ENCODE results near the gene VSX1. TPM values are rescaled to one million over a fixed set of nuclear protein-coding genes. Genes with fewer than 3 reads are reported as not detected.

The VSX1 gene
- total RNA-seq, 1 experiment from 2014 or later = not detected

GRCh38 chr20:25087186-25087929 lies 5.4 kb upstream of the VSX1 start:
- DNase-seq (ENCODE audit: unreplicated experiment) = no peak
- TF ChIP-seq CTCF (IDR thresholded peaks at IDR 0.05; ENCODE audit: unreplicated experiment) = no peak
- POLR2A ChIA-PET = interaction anchor here (0.7 kb wide), 1 partner anchor 100 kb away, joined by 4 read pairs; no protein-coding TSS in a partner anchor
- Mint-ChIP-seq H3K9me3 (ENCODE audit: unreplicated experiment) (no peaks in the 10 kb centered on the region), H3K4me3 (ENCODE audit: unreplicated experiment) (no peak overlapping the region), H3K27ac (ENCODE audit: low read depth, unreplicated experiment) (no peak overlapping the region), H3K36me3 (ENCODE audit: insufficient read depth, unreplicated experiment) (no peaks in the 10 kb centered on the region), H3K4me1 (ENCODE audit: insufficient read depth, unreplicated experiment) (no peaks in the 10 kb centered on the region), H3K27me3 (ENCODE audit: insufficient read depth, unreplicated experiment) (peaks cover 26% of the 10 kb centered on the region)
- CTCF ChIA-PET = interaction anchor here (0.6 kb wide), 1 partner anchor 174 kb away, joined by 3 read pairs; no protein-coding TSS in a partner anchor
- no TSS peak for BruUV-seq (replicated peaks)
- intact Hi-C loops (cut with micrococcal nuclease) = no loop called here

- no TSS peak for BruUV-seq (replicated peaks)
- Mint-ChIP-seq H3K27ac (ENCODE audit: low read depth, unreplicated experiment) (no peak overlapping the region), H3K4me1 (ENCODE audit: insufficient read depth, unreplicated experiment) (no peaks in the 10 kb centered on the region), H3K4me3 (ENCODE audit: unreplicated experiment) (no peak overlapping the region), H3K27me3 (ENCODE audit: insufficient read depth, unreplicated experiment) (peaks cover 30% of the 10 kb centered on the region), H3K9me3 (ENCODE audit: unreplicated experiment) (no peaks in the 10 kb centered on the region), H3K36me3 (ENCODE audit: insufficient read depth, unreplicated experiment) (no peaks in the 10 kb centered on the region)
- ChIA-PET CTCF (interaction anchor here (0.6 to 1.4 kb wide), 6 partner anchors 9 to 422 kb away, joined by 3 to 7 read pairs (median 4); no protein-coding TSS in a partner anchor), POLR2A (interaction anchor here (0.6 to 0.9 kb wide), 4 partner anchors 29 to 1695 kb away, joined by 3 to 4 read pairs (median 3); no protein-coding TSS in a partner anchor)
- no peak for DNase-seq (ENCODE audit: unreplicated experiment)
- intact Hi-C loops (cut with micrococcal nuclease) = no loop called here
- TF ChIP-seq CTCF (IDR thresholded peaks at IDR 0.05; ENCODE audit: unreplicated experiment) = no peak
These were observed 4.0 kb upstream of the VSX1 start for GRCh38 chr20:25085756-25086495.

GRCh38 chr20:25084626-25085187 lies 2.8 kb upstream of the VSX1 start:
- no peak overlapping the region for H3K4me3 Mint-ChIP-seq (ENCODE audit: unreplicated experiment)
- H3K27me3 Mint-ChIP-seq (ENCODE audit: insufficient read depth, unreplicated experiment) = peaks cover 34% of the 10 kb centered on the region
- DNase-seq (ENCODE audit: unreplicated experiment) = no peak
- POLR2A ChIA-PET = no interaction called here
- no peaks in the 10 kb centered on the region for H3K4me1 Mint-ChIP-seq (ENCODE audit: insufficient read depth, unreplicated experiment)
- TF ChIP-seq CTCF (IDR thresholded peaks at IDR 0.05; ENCODE audit: unreplicated experiment) = no peak
- intact Hi-C loops (cut with micrococcal nuclease) = no loop called here
- no peaks in the 10 kb centered on the region for H3K36me3 Mint-ChIP-seq (ENCODE audit: insufficient read depth, unreplicated experiment)
- no peak overlapping the region for H3K27ac Mint-ChIP-seq (ENCODE audit: low read depth, unreplicated experiment)
- no TSS peak for BruUV-seq (replicated peaks)
- no peaks in the 10 kb centered on the region for H3K9me3 Mint-ChIP-seq (ENCODE audit: unreplicated experiment)
- CTCF ChIA-PET = interaction anchor here (0.7 kb wide), 1 partner anchor 315 kb away, joined by 3 read pairs; no protein-coding TSS in a partner anchor
